ENCODE measurements around the gene BRD9.

The BRD9 gene

GRCh38 chr5:893137-893506 is 521 bp upstream of the BRD9 start:
- Histone ChIP-seq H3K9me3 (ENCODE audit: control insufficient read depth, low read length) (no peaks in the 10 kb centered on the region), H3K36me3 (ENCODE audit: control insufficient read depth, insufficient read depth, low read length, severe bottlenecking) (peaks cover 17% of the 10 kb centered on the region), H3K9ac (ENCODE audit: low read length) (peak overlapping the region; percentile 90), H3K27me3 (replicated peaks; ENCODE audit: control insufficient read depth, insufficient read depth, low read length) (no peaks in the 10 kb centered on the region), H3K4me1 (ENCODE audit: control insufficient read depth, insufficient read depth, low read length) (peaks cover 25% of the 10 kb centered on the region), H3K4me3 (ENCODE audit: low read length) (peak overlapping the region; percentile 92)
- no peak for DNase-seq (ENCODE audit: low read depth)

GRCh38 chr5:891837-892393 is 686 bp downstream of the BRD9 start:
- H3K36me3 ChIP-seq (ENCODE audit: control insufficient read depth, insufficient read depth, low read length, severe bottlenecking): peaks cover 26% of the 10 kb centered on the region
- peak; percentile 53 for DNase-seq (ENCODE audit: low read depth)

GRCh38 chr5:891117-891836 is 1.3 kb downstream of the BRD9 start:
- Histone ChIP-seq H3K9ac (ENCODE audit: low read length) (peak overlapping the region; percentile 90), H3K36me3 (ENCODE audit: control insufficient read depth, insufficient read depth, low read length, severe bottlenecking) (peaks cover 32% of the 10 kb centered on the region), H3K27me3 (replicated peaks; ENCODE audit: control insufficient read depth, insufficient read depth, low read length) (no peaks in the 10 kb centered on the region), H3K9me3 (ENCODE audit: control insufficient read depth, low read length) (no peaks in the 10 kb centered on the region), H3K4me1 (ENCODE audit: control insufficient read depth, insufficient read depth, low read length) (peaks cover 31% of the 10 kb centered on the region), H3K4me3 (ENCODE audit: low read length) (peak overlapping the region; percentile 92)
- DNase-seq (ENCODE audit: low read depth): no peak

More at GRCh38 chr5:891837-892393, 686 bp downstream of the BRD9 start:
- Histone ChIP-seq H3K9ac (ENCODE audit: low read length) (peak overlapping the region; percentile 90), H3K4me1 (ENCODE audit: control insufficient read depth, insufficient read depth, low read length) (peaks cover 31% of the 10 kb centered on the region), H3K27me3 (replicated peaks; ENCODE audit: control insufficient read depth, insufficient read depth, low read length) (no peaks in the 10 kb centered on the region), H3K9me3 (ENCODE audit: control insufficient read depth, low read length) (no peaks in the 10 kb centered on the region), H3K4me3 (ENCODE audit: low read length) (peak overlapping the region; percentile 92)

- peaks cover 53% of the 10 kb centered on the region for H3K36me3 ChIP-seq (ENCODE audit: control insufficient read depth, insufficient read depth, low read length, severe bottlenecking)
- DNase-seq (ENCODE audit: low read depth): no peak
- no peaks in the 10 kb centered on the region for H3K9me3 ChIP-seq (ENCODE audit: control insufficient read depth, low read length)
- no peaks in the 10 kb centered on the region for H3K27me3 ChIP-seq (replicated peaks; ENCODE audit: control insufficient read depth, insufficient read depth, low read length)
- peaks cover 31% of the 10 kb centered on the region for H3K4me1 ChIP-seq (ENCODE audit: control insufficient read depth, insufficient read depth, low read length)
- H3K4me3 ChIP-seq (ENCODE audit: low read length): no peak overlapping the region
- peak overlapping the region; percentile 38 for H3K9ac ChIP-seq (ENCODE audit: low read length)
Measured at GRCh38 chr5:889075-889710, 3.4 kb downstream of the BRD9 start.

GRCh38 chr5:888638-889035 is 4.0 kb downstream of the BRD9 start:
- DNase-seq (ENCODE audit: low read depth): no peak
- Histone ChIP-seq H3K9ac (ENCODE audit: low read length) (peak overlapping the region; percentile 38), H3K27me3 (replicated peaks; ENCODE audit: control insufficient read depth, insufficient read depth, low read length) (no peaks in the 10 kb centered on the region), H3K36me3 (ENCODE audit: control insufficient read depth, insufficient read depth, low read length, severe bottlenecking) (peaks cover 59% of the 10 kb centered on the region), H3K4me1 (ENCODE audit: control insufficient read depth, insufficient read depth, low read length) (peaks cover 31% of the 10 kb centered on the region), H3K4me3 (ENCODE audit: low read length) (no peak overlapping the region), H3K9me3 (ENCODE audit: control insufficient read depth, low read length) (no peaks in the 10 kb centered on the region)

- Histone ChIP-seq H3K36me3 (ENCODE audit: control insufficient read depth, insufficient read depth, low read length, severe bottlenecking) (peaks cover 64% of the 10 kb centered on the region), H3K9me3 (ENCODE audit: control insufficient read depth, low read length) (no peaks in the 10 kb centered on the region), H3K4me1 (ENCODE audit: control insufficient read depth, insufficient read depth, low read length) (peaks cover 26% of the 10 kb centered on the region), H3K27me3 (replicated peaks; ENCODE audit: control insufficient read depth, insufficient read depth, low read length) (no peaks in the 10 kb centered on the region), H3K9ac (ENCODE audit: low read length) (peak overlapping the region; percentile 38), H3K4me3 (ENCODE audit: low read length) (peak overlapping the region; percentile 40)
- DNase-seq (ENCODE audit: low read depth): peak; percentile 5
Measured at GRCh38 chr5:887947-888637, 4.5 kb downstream of the BRD9 start.

- Histone ChIP-seq H3K27me3 (replicated peaks; ENCODE audit: control insufficient read depth, insufficient read depth, low read length) (no peaks in the 10 kb centered on the region), H3K36me3 (ENCODE audit: control insufficient read depth, insufficient read depth, low read length, severe bottlenecking) (peaks cover 72% of the 10 kb centered on the region), H3K9me3 (ENCODE audit: control insufficient read depth, low read length) (no peaks in the 10 kb centered on the region), H3K9ac (ENCODE audit: low read length) (no peak overlapping the region), H3K4me1 (ENCODE audit: control insufficient read depth, insufficient read depth, low read length) (peaks cover 25% of the 10 kb centered on the region), H3K4me3 (ENCODE audit: low read length) (no peak overlapping the region)
- DNase-seq (ENCODE audit: low read depth): no peak
Measured at GRCh38 chr5:886716-887325, 5.8 kb downstream of the BRD9 start.

GRCh38 chr5:886036-886435 is 6.6 kb downstream of the BRD9 start:
- Histone ChIP-seq H3K4me1 (ENCODE audit: control insufficient read depth, insufficient read depth, low read length) (peaks cover 17% of the 10 kb centered on the region), H3K4me3 (ENCODE audit: low read length) (no peak overlapping the region), H3K9ac (ENCODE audit: low read length) (no peak overlapping the region), H3K36me3 (ENCODE audit: control insufficient read depth, insufficient read depth, low read length, severe bottlenecking) (peaks cover 78% of the 10 kb centered on the region), H3K27me3 (replicated peaks; ENCODE audit: control insufficient read depth, insufficient read depth, low read length) (no peaks in the 10 kb centered on the region), H3K9me3 (ENCODE audit: control insufficient read depth, low read length) (no peaks in the 10 kb centered on the region)
- DNase-seq (ENCODE audit: low read depth): no peak

- no peak overlapping the region for H3K4me3 ChIP-seq (ENCODE audit: low read length)
Measured at GRCh38 chr5:885529-885928, 7.1 kb downstream of the BRD9 start.

GRCh38 chr5:885127-885442 is 7.5 kb downstream of the BRD9 start:
- peaks cover 16% of the 10 kb centered on the region for H3K4me1 ChIP-seq (ENCODE audit: control insufficient read depth, insufficient read depth, low read length)
- H3K9me3 ChIP-seq (ENCODE audit: control insufficient read depth, low read length): no peaks in the 10 kb centered on the region
- no peak overlapping the region for H3K9ac ChIP-seq (ENCODE audit: low read length)
- H3K4me3 ChIP-seq (ENCODE audit: low read length): no peak overlapping the region
- peaks cover 79% of the 10 kb centered on the region for H3K36me3 ChIP-seq (ENCODE audit: control insufficient read depth, insufficient read depth, low read length, severe bottlenecking)
- DNase-seq (ENCODE audit: low read depth): no peak
- H3K27me3 ChIP-seq (replicated peaks; ENCODE audit: control insufficient read depth, insufficient read depth, low read length): no peaks in the 10 kb centered on the region

More at GRCh38 chr5:885529-885928, 7.1 kb downstream of the BRD9 start:
- no peaks in the 10 kb centered on the region for H3K9me3 ChIP-seq (ENCODE audit: control insufficient read depth, low read length)
- H3K36me3 ChIP-seq (ENCODE audit: control insufficient read depth, insufficient read depth, low read length, severe bottlenecking): peaks cover 79% of the 10 kb centered on the region
- DNase-seq (ENCODE audit: low read depth): no peak
- peaks cover 16% of the 10 kb centered on the region for H3K4me1 ChIP-seq (ENCODE audit: control insufficient read depth, insufficient read depth, low read length)
- no peak overlapping the region for H3K9ac ChIP-seq (ENCODE audit: low read length)
- no peaks in the 10 kb centered on the region for H3K27me3 ChIP-seq (replicated peaks; ENCODE audit: control insufficient read depth, insufficient read depth, low read length)

All from adipocyte (in vitro differentiated cells).